GM23248 (cell line): ENCODE data around the gene RAB14.

ENCODE experiments used
- EZH2 ChIP-seq: fragments of 200-600 bp; sonication (generic); IDR thresholded peaks from 2 replicates; pipeline ENCODE4 v1.6.1; 2018; ENCODE audit warnings: antibody characterized with exemption, mild to moderate bottlenecking; ENCODE audit not compliant: insufficient read depth, poor library complexity, severe bottlenecking
- EZH2phosphoT487 ChIP-seq: fragments of 200-600 bp; sonication (generic); IDR thresholded peaks from 2 replicates; pipeline ENCODE4 v1.6.1; 2018; ENCODE audit warnings: antibody characterized with exemption, moderate library complexity, mild to moderate bottlenecking, low read depth; ENCODE audit not compliant: insufficient read depth

DNA sequence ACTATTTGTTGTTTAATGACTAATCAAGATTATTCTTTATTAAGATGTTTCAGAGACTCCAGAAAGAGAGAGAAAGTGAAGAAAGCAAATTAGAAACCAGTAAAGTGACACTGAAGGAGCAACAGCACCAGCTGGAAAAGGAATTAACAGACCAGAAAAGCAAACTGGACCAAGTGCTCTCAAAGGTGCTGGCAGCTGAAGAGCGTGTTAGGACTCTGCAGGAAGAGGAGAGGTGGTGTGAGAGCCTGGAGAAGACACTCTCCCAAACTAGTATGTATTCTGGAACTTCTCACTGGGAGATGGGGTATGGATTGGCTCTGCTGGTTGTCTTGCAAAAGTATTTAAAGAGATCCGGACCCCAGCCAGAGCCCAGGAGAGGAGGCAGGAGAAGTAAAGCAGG lies 33.6 kb downstream of the RAB14 start:
- TF ChIP-seq EZH2 (no peak), EZH2phosphoT487 (no peak)
